ENCODE measurements around the gene ADAMTS13. TPM values are rescaled to one million over a fixed set of nuclear protein-coding genes. Genes with fewer than 3 reads are reported as not detected.

ADAMTS13 gene
- total and polyA plus RNA-seq, 4 experiments from 2014 or later: 1.5 to 1.7 TPM; not detected in 2

GRCh38 chr9:133423216-133423615, 1.0 kb downstream of the ADAMTS13 start:
- Histone ChIP-seq H3K4me1 (ENCODE audit: insufficient read depth, low read length) (no peaks in the 10 kb centered on the region), H3K4me3 (ENCODE audit: low read length in 2 of 2) (no peak overlapping the region), H3K27ac (ENCODE audit: low read depth, low read length) (no peak overlapping the region), H3K27me3 (ENCODE audit: insufficient read depth, low read length) (peaks cover 6% of the 10 kb centered on the region), H3K9me3 (ENCODE audit: control insufficient read depth in 1 of 2, low read length in 2 of 2) (no peaks in the 10 kb centered on the region), H3K36me3 (ENCODE audit: insufficient read depth, low read length) (no peaks in the 10 kb centered on the region)
- POLR2A ChIA-PET (ENCODE audit: partially characterized antibody): no interaction called here
- peak overlapping the region in 1 of 7 donors; percentile 50 for H3K27ac Mint-ChIP-seq
- no peak overlapping the region for H3K4me3 Mint-ChIP-seq
- DNase-seq: no peak
- H3K4me1 Mint-ChIP-seq: peaks cover 14 to 31% (median 23%) of the 10 kb centered on the region in 4 donors
- intact Hi-C loops (cut with micrococcal nuclease): no loop called here
- H3K36me3 Mint-ChIP-seq: no peaks in the 10 kb centered on the region
- peaks cover 9 to 13% of the 10 kb centered on the region in 2 donors for H3K27me3 Mint-ChIP-seq
- H3K9me3 Mint-ChIP-seq: peaks cover 0 to 2% (median 0%) of the 10 kb centered on the region in 8 donors
- CTCF ChIA-PET (ENCODE audit: partially characterized antibody): no interaction called here

GRCh38 chr9:133424187-133424586, 2.0 kb downstream of the ADAMTS13 start:
- Histone ChIP-seq H3K27ac (ENCODE audit: low read depth, low read length) (no peak overlapping the region), H3K36me3 (ENCODE audit: insufficient read depth, low read length) (no peaks in the 10 kb centered on the region), H3K27me3 (ENCODE audit: insufficient read depth, low read length) (peaks cover 6% of the 10 kb centered on the region), H3K4me3 (ENCODE audit: low read length in 2 of 2) (no peak overlapping the region), H3K9me3 (ENCODE audit: control insufficient read depth in 1 of 2, low read length in 2 of 2) (no peaks in the 10 kb centered on the region), H3K4me1 (ENCODE audit: insufficient read depth, low read length) (no peaks in the 10 kb centered on the region)
- Mint-ChIP-seq H3K4me1 (peaks cover 10 to 21% (median 17%) of the 10 kb centered on the region in 4 donors), H3K27me3 (peaks cover 9 to 13% of the 10 kb centered on the region in 2 donors), H3K36me3 (no peaks in the 10 kb centered on the region), H3K27ac (no peak overlapping the region), H3K9me3 (peaks cover 0 to 2% (median 0%) of the 10 kb centered on the region in 8 donors), H3K4me3 (no peak overlapping the region)
- DNase-seq: no peak
- ChIA-PET CTCF (ENCODE audit: partially characterized antibody) (no interaction called here), POLR2A (ENCODE audit: partially characterized antibody) (no interaction called here)
- intact Hi-C loops (cut with micrococcal nuclease): no loop called here

GRCh38 chr9:133425049-133425632, 3.0 kb downstream of the ADAMTS13 start:
- H3K4me3 Mint-ChIP-seq: peak overlapping the region in 1 of 8 donors; percentile 21
- H3K4me1 ChIP-seq (ENCODE audit: insufficient read depth, low read length): no peaks in the 10 kb centered on the region
- POLR2A ChIA-PET (ENCODE audit: partially characterized antibody): no interaction called here
- H3K36me3 Mint-ChIP-seq: no peaks in the 10 kb centered on the region
- H3K27me3 Mint-ChIP-seq: peaks cover 10 to 14% of the 10 kb centered on the region in 2 donors
- H3K4me1 Mint-ChIP-seq: peaks cover 7 to 19% (median 13%) of the 10 kb centered on the region in 4 donors
- no peak overlapping the region for H3K27ac ChIP-seq (ENCODE audit: low read depth, low read length)
- intact Hi-C loops (cut with micrococcal nuclease): no loop called here
- no peak for DNase-seq
- peaks cover 6% of the 10 kb centered on the region for H3K27me3 ChIP-seq (ENCODE audit: insufficient read depth, low read length)
- H3K27ac Mint-ChIP-seq: no peak overlapping the region
- H3K9me3 Mint-ChIP-seq: no peaks in the 10 kb centered on the region
- no peak overlapping the region for H3K4me3 ChIP-seq (ENCODE audit: low read length in 2 of 2)
- CTCF ChIA-PET (ENCODE audit: partially characterized antibody): no interaction called here
- H3K9me3 ChIP-seq (ENCODE audit: control insufficient read depth in 1 of 2, low read length in 2 of 2): no peaks in the 10 kb centered on the region
- H3K36me3 ChIP-seq (ENCODE audit: insufficient read depth, low read length): no peaks in the 10 kb centered on the region

GRCh38 chr9:133426011-133426410, 3.8 kb downstream of the ADAMTS13 start:
- ChIA-PET POLR2A (ENCODE audit: partially characterized antibody) (no interaction called here), CTCF (ENCODE audit: partially characterized antibody) (no interaction called here)
- no peak overlapping the region for H3K27ac ChIP-seq (ENCODE audit: low read depth, low read length)
- H3K4me1 Mint-ChIP-seq: peaks cover 5 to 17% (median 10%) of the 10 kb centered on the region in 4 donors
- no peaks in the 10 kb centered on the region for H3K36me3 Mint-ChIP-seq
- no peaks in the 10 kb centered on the region for H3K4me1 ChIP-seq (ENCODE audit: insufficient read depth, low read length)
- no peaks in the 10 kb centered on the region for H3K9me3 ChIP-seq (ENCODE audit: control insufficient read depth in 1 of 2, low read length in 2 of 2)
- H3K9me3 Mint-ChIP-seq: no peaks in the 10 kb centered on the region
- no peak for DNase-seq
- peaks cover 12 to 17% of the 10 kb centered on the region in 2 donors for H3K27me3 Mint-ChIP-seq
- intact Hi-C loops (cut with micrococcal nuclease): no loop called here
- no peak overlapping the region for H3K4me3 Mint-ChIP-seq
- H3K36me3 ChIP-seq (ENCODE audit: insufficient read depth, low read length): no peaks in the 10 kb centered on the region
- peaks cover 6% of the 10 kb centered on the region for H3K27me3 ChIP-seq (ENCODE audit: insufficient read depth, low read length)
- no peak overlapping the region for H3K4me3 ChIP-seq (ENCODE audit: low read length in 2 of 2)
- no peak overlapping the region for H3K27ac Mint-ChIP-seq

- Histone ChIP-seq H3K9me3 (ENCODE audit: control insufficient read depth in 1 of 2, low read length in 2 of 2) (no peaks in the 10 kb centered on the region), H3K27me3 (ENCODE audit: insufficient read depth, low read length) (peaks cover 6% of the 10 kb centered on the region), H3K4me3 (ENCODE audit: low read length in 2 of 2) (peak overlapping the region in 1 of 2 donors; percentile 32), H3K4me1 (ENCODE audit: insufficient read depth, low read length) (no peaks in the 10 kb centered on the region), H3K36me3 (ENCODE audit: insufficient read depth, low read length) (no peaks in the 10 kb centered on the region), H3K27ac (ENCODE audit: low read depth, low read length) (no peak overlapping the region)
- peaks cover 3 to 8% (median 4%) of the 10 kb centered on the region in 4 donors for H3K4me1 Mint-ChIP-seq
- H3K4me3 Mint-ChIP-seq: peak overlapping the region in 7 of 8 donors; percentile 20 to 68 (median 46)
- H3K9me3 Mint-ChIP-seq: no peaks in the 10 kb centered on the region
- peak overlapping the region in 1 of 7 donors; percentile 62 for H3K27ac Mint-ChIP-seq
- ChIA-PET CTCF (ENCODE audit: partially characterized antibody) (no interaction called here), POLR2A (ENCODE audit: partially characterized antibody) (no interaction called here)
- no peaks in the 10 kb centered on the region for H3K36me3 Mint-ChIP-seq
- intact Hi-C loops (cut with micrococcal nuclease): no loop called here
- H3K27me3 Mint-ChIP-seq: peaks cover 13 to 17% of the 10 kb centered on the region in 2 donors
- no peak for DNase-seq
Observed at GRCh38 chr9:133427658-133428348, 5.6 kb downstream of the ADAMTS13 start.

GRCh38 chr9:133428617-133429101, 6.5 kb downstream of the ADAMTS13 start:
- DNase-seq: no peak
- Histone ChIP-seq H3K4me1 (ENCODE audit: insufficient read depth, low read length) (no peaks in the 10 kb centered on the region), H3K9me3 (ENCODE audit: control insufficient read depth in 1 of 2, low read length in 2 of 2) (no peaks in the 10 kb centered on the region), H3K27ac (ENCODE audit: low read depth, low read length) (no peak overlapping the region), H3K27me3 (ENCODE audit: insufficient read depth, low read length) (peaks cover 6% of the 10 kb centered on the region), H3K36me3 (ENCODE audit: insufficient read depth, low read length) (no peaks in the 10 kb centered on the region), H3K4me3 (ENCODE audit: low read length in 2 of 2) (no peak overlapping the region)
- Mint-ChIP-seq H3K4me1 (peaks cover 3 to 8% (median 4%) of the 10 kb centered on the region in 4 donors), H3K27ac (no peak overlapping the region), H3K36me3 (no peaks in the 10 kb centered on the region), H3K4me3 (no peak overlapping the region), H3K9me3 (no peaks in the 10 kb centered on the region), H3K27me3 (peaks cover 13 to 17% of the 10 kb centered on the region in 2 donors)
- CTCF ChIA-PET (ENCODE audit: partially characterized antibody): no interaction called here
- intact Hi-C loops (cut with micrococcal nuclease): no loop called here
- POLR2A ChIA-PET (ENCODE audit: partially characterized antibody): no interaction called here

- Mint-ChIP-seq H3K36me3 (no peaks in the 10 kb centered on the region), H3K9me3 (no peaks in the 10 kb centered on the region), H3K27me3 (peaks cover 13 to 17% of the 10 kb centered on the region in 2 donors), H3K4me1 (peaks cover 3 to 8% (median 4%) of the 10 kb centered on the region in 4 donors), H3K27ac (no peak overlapping the region), H3K4me3 (no peak overlapping the region)
- intact Hi-C loops (cut with micrococcal nuclease): no loop called here
- no peak overlapping the region for H3K27ac ChIP-seq (ENCODE audit: low read depth, low read length)
- POLR2A ChIA-PET (ENCODE audit: partially characterized antibody): no interaction called here
- peak in 1 of 5 donors; percentile 15 for DNase-seq
- no peak overlapping the region for H3K4me3 ChIP-seq (ENCODE audit: low read length in 2 of 2)
- H3K4me1 ChIP-seq (ENCODE audit: insufficient read depth, low read length): no peaks in the 10 kb centered on the region
- no peaks in the 10 kb centered on the region for H3K9me3 ChIP-seq (ENCODE audit: control insufficient read depth in 1 of 2, low read length in 2 of 2)
- CTCF ChIA-PET (ENCODE audit: partially characterized antibody): no interaction called here
- peaks cover 6% of the 10 kb centered on the region for H3K27me3 ChIP-seq (ENCODE audit: insufficient read depth, low read length)
- H3K36me3 ChIP-seq (ENCODE audit: insufficient read depth, low read length): no peaks in the 10 kb centered on the region
Observed at GRCh38 chr9:133429214-133429613, 7.0 kb downstream of the ADAMTS13 start.

Data from CD4-positive, alpha-beta memory T cell (primary cell).